Measurements from ENCODE around the gene ANAPC16. TPM values are rescaled to one million over a fixed set of nuclear protein-coding genes. Genes with fewer than 3 reads are reported as not detected.

ANAPC16 gene
- total RNA-seq, 1 experiment from 2014 or later, result 144 TPM

GRCh38 chr10:72275351-72276012 is 59.7 kb downstream of the ANAPC16 start:
- H3K4me3 Mint-ChIP-seq (ENCODE audit: unreplicated experiment), result peak overlapping the region; percentile 94
- no peaks in the 10 kb centered on the region for H3K27me3 Mint-ChIP-seq (ENCODE audit: insufficient read depth, unreplicated experiment)
- intact Hi-C loops (cut with micrococcal nuclease; ENCODE audit: unreplicated experiment), result no loop called here
- H3K27ac Mint-ChIP-seq (ENCODE audit: unreplicated experiment), result peak overlapping the region; percentile 99
- no peaks in the 10 kb centered on the region for H3K9me3 Mint-ChIP-seq (ENCODE audit: unreplicated experiment)
- H3K27me3 ChIP-seq (replicated peaks; ENCODE audit: control insufficient read depth, insufficient read depth, low read length), result no peaks in the 10 kb centered on the region
- TF ChIP-seq CTCF (IDR thresholded peaks at IDR 0.05; ENCODE audit: insufficient read depth in 1 of 2, low read depth in 1 of 2, low read length in 1 of 2, severe bottlenecking in 1 of 2, unreplicated experiment in 1 of 2), result no peak
- peaks cover 66% of the 10 kb centered on the region for H3K36me3 Mint-ChIP-seq (ENCODE audit: insufficient read depth, unreplicated experiment)
- BruUV-seq (replicated peaks), result no TSS peak
- no peaks in the 10 kb centered on the region for H3K9me3 ChIP-seq
- POLR2A ChIA-PET, result interaction anchor here (0.6 to 5.2 kb wide), 6 partner anchors 14 to 104 kb away, joined by 3 to 163 read pairs (median 12); partner anchors contain the start of genes ANAPC16 and ASCC1
- peaks cover 40% of the 10 kb centered on the region for H3K4me1 Mint-ChIP-seq (ENCODE audit: low read depth, unreplicated experiment)
- H3K36me3 ChIP-seq (ENCODE audit: control insufficient read depth, insufficient read depth, low read length), result peaks cover 6% of the 10 kb centered on the region
- peak overlapping the region; percentile 80 for H3K4me3 ChIP-seq (ENCODE audit: low read depth, low read length)
- CTCF ChIA-PET, result interaction anchor here (0.5 to 4.8 kb wide), 8 partner anchors 11 to 227 kb away, joined by 3 to 40 read pairs (median 4); no protein-coding TSS in a partner anchor
- DNase-seq, result no peak
- peaks cover 22% of the 10 kb centered on the region for H3K4me1 ChIP-seq

- Mint-ChIP-seq H3K27ac (ENCODE audit: unreplicated experiment) (peak overlapping the region; percentile 99), H3K9me3 (ENCODE audit: unreplicated experiment) (no peaks in the 10 kb centered on the region), H3K4me3 (ENCODE audit: unreplicated experiment) (peak overlapping the region; percentile 94), H3K4me1 (ENCODE audit: low read depth, unreplicated experiment) (peaks cover 40% of the 10 kb centered on the region), H3K27me3 (ENCODE audit: insufficient read depth, unreplicated experiment) (no peaks in the 10 kb centered on the region), H3K36me3 (ENCODE audit: insufficient read depth, unreplicated experiment) (peaks cover 60% of the 10 kb centered on the region)
- no peaks in the 10 kb centered on the region for H3K9me3 ChIP-seq
- H3K36me3 ChIP-seq (ENCODE audit: control insufficient read depth, insufficient read depth, low read length), result peaks cover 6% of the 10 kb centered on the region
- intact Hi-C loops (cut with micrococcal nuclease; ENCODE audit: unreplicated experiment), result no loop called here
- no peak for DNase-seq
- no peaks in the 10 kb centered on the region for H3K27me3 ChIP-seq (replicated peaks; ENCODE audit: control insufficient read depth, insufficient read depth, low read length)
- peaks cover 22% of the 10 kb centered on the region for H3K4me1 ChIP-seq
- TF ChIP-seq CTCF (IDR thresholded peaks at IDR 0.05; ENCODE audit: insufficient read depth in 1 of 2, low read depth in 1 of 2, low read length in 1 of 2, severe bottlenecking in 1 of 2, unreplicated experiment in 1 of 2), result no peak
- CTCF ChIA-PET, result interaction anchor here (0.5 to 4.8 kb wide), 2 partner anchors 16 to 44 kb away, joined by 4 to 40 read pairs; no protein-coding TSS in a partner anchor
- POLR2A ChIA-PET, result interaction anchor here (1.0 to 5.2 kb wide), 3 partner anchors 14 to 60 kb away, joined by 3 to 163 read pairs (median 127); partner anchors contain the start of gene ASCC1
- peak overlapping the region; percentile 8; the same call in 1 of the 2 replicates for H3K4me3 ChIP-seq (ENCODE audit: low read depth, low read length)
- BruUV-seq (replicated peaks), result no TSS peak
Measured at GRCh38 chr10:72276013-72276387, 60.2 kb downstream of the ANAPC16 start.

GRCh38 chr10:72276421-72277339 is 60.9 kb downstream of the ANAPC16 start:
- H3K27ac Mint-ChIP-seq (ENCODE audit: unreplicated experiment), result peak overlapping the region; percentile 56
- H3K9me3 Mint-ChIP-seq (ENCODE audit: unreplicated experiment), result no peaks in the 10 kb centered on the region
- Histone ChIP-seq H3K4me1 (peaks cover 22% of the 10 kb centered on the region), H3K4me3 (ENCODE audit: low read depth, low read length) (no peak overlapping the region), H3K36me3 (ENCODE audit: control insufficient read depth, insufficient read depth, low read length) (peaks cover 6% of the 10 kb centered on the region), H3K9me3 (no peaks in the 10 kb centered on the region), H3K27me3 (replicated peaks; ENCODE audit: control insufficient read depth, insufficient read depth, low read length) (no peaks in the 10 kb centered on the region)
- H3K4me3 Mint-ChIP-seq (ENCODE audit: unreplicated experiment), result peak overlapping the region; percentile 94
- BruUV-seq (replicated peaks), result no TSS peak
- ChIA-PET POLR2A (interaction anchor here (0.6 to 5.2 kb wide), 4 partner anchors 15 to 78 kb away, joined by 3 to 163 read pairs (median 65); partner anchors contain the start of gene ASCC1), CTCF (no interaction called here)
- TF ChIP-seq CTCF (IDR thresholded peaks at IDR 0.05; ENCODE audit: insufficient read depth in 1 of 2, low read depth in 1 of 2, low read length in 1 of 2, severe bottlenecking in 1 of 2, unreplicated experiment in 1 of 2), result no peak
- peaks cover 58% of the 10 kb centered on the region for H3K36me3 Mint-ChIP-seq (ENCODE audit: insufficient read depth, unreplicated experiment)
- DNase-seq, result no peak
- intact Hi-C loops (cut with micrococcal nuclease; ENCODE audit: unreplicated experiment), result loop anchor here (1.0 kb wide), 1 partner anchor 45 kb away; no protein-coding TSS in a partner anchor
- no peaks in the 10 kb centered on the region for H3K27me3 Mint-ChIP-seq (ENCODE audit: insufficient read depth, unreplicated experiment)
- H3K4me1 Mint-ChIP-seq (ENCODE audit: low read depth, unreplicated experiment), result peaks cover 40% of the 10 kb centered on the region
